H1 (cell line): Measurements from ENCODE around the gene THAP4.

Experiments
- BRCA1 ChIP-seq: IDR thresholded peaks from 2 replicates; pipeline ENCODE4 v1.6.1; 2012; ENCODE audit warnings: low read depth, low read length, improper control_type of control experiment
- CTCF ChIP-seq, 3 experiments: IDR thresholded peaks; 1 replicate in 2 of 3; 2 replicates in 1 of 3; pipeline versions ENCODE4 v1.5.1 to v1.6.1; 2011; ENCODE audit warnings: low read length in 3 of 3, mild to moderate bottlenecking in 3 of 3, inconsistent platforms in 2 of 3, low read depth in 1 of 3, moderate library complexity in 1 of 3; ENCODE audit not compliant: insufficient read depth in 1 of 3; ENCODE audit errors: control extremely low read depth in 1 of 3
- EZH2 ChIP-seq: fragments of 200-600 bp; sonication (generic); IDR thresholded peaks from 2 replicates; pipeline ENCODE4 v1.7.1; 2012; ENCODE audit warnings: low read depth, mild to moderate bottlenecking, moderate library complexity, low read length, inconsistent platforms; ENCODE audit not compliant: severe bottlenecking
- HDAC6 ChIP-seq: IDR thresholded peaks from one replicate; pipeline ENCODE4 v1.7.1; 2012; ENCODE audit warnings: low read depth, mild to moderate bottlenecking, inconsistent platforms, low read length, moderate library complexity
- JUND ChIP-seq: IDR thresholded peaks from 2 replicates; pipeline ENCODE4 v1.6.1; 2011; ENCODE audit warnings: mild to moderate bottlenecking, improper control_type of control experiment, low read length
- POLR2A ChIP-seq, 2 experiments: IDR thresholded peaks; 1 replicate in 1 of 2; 2 replicates in 1 of 2; pipeline ENCODE4 v1.6.1; 2011; ENCODE audit warnings: low read depth in 2 of 2, low read length in 2 of 2, mild to moderate bottlenecking in 2 of 2; ENCODE audit errors: control extremely low read depth in 1 of 2
- POLR2AphosphoS5 ChIP-seq: IDR thresholded peaks from 2 replicates; pipeline ENCODE4 v1.6.1; 2011; ENCODE audit warnings: low read depth, low read length
- TAF1 ChIP-seq: IDR thresholded peaks from 2 replicates; pipeline ENCODE4 v1.6.1; 2011; ENCODE audit warnings: mild to moderate bottlenecking, low read depth, low read length
- USF2 ChIP-seq: IDR thresholded peaks from 2 replicates; pipeline ENCODE4 v1.6.1; 2011; ENCODE audit warnings: low read length, improper control_type of control experiment
- YY1 ChIP-seq: IDR thresholded peaks from 2 replicates; pipeline ENCODE4 v1.6.1; 2011; ENCODE audit warnings: low read depth, mild to moderate bottlenecking, low read length

- TF ChIP-seq CTCF (IDR thresholded peaks at IDR 0.05; ENCODE audit: control extremely low read depth in 1 of 3, insufficient read depth in 1 of 3, low read depth in 1 of 3, low read length in 3 of 3) = no peak
- TF ChIP-seq JUND = no peak
- peak in 1 of 2 experiments; percentile 49; a peak in 1 of 3 replicates for TF ChIP-seq POLR2A (IDR thresholded peaks at IDR 0.05; ENCODE audit: control extremely low read depth in 1 of 2, low read depth in 2 of 2, low read length in 2 of 2)
- no peak for TF ChIP-seq USF2
- TF ChIP-seq BRCA1 = no peak
- TF ChIP-seq EZH2 = no peak
- TF ChIP-seq HDAC6 = no peak
- TF ChIP-seq POLR2AphosphoS5 = no peak
- TF ChIP-seq TAF1 = 0 out of 2 replicates have a peak, but pooled peaks have one; percentile 17
- no peak for TF ChIP-seq YY1
Measured at GRCh38 chr2:241558532-241559322, 78.2 kb downstream of the THAP4 start, which contains the start of gene BOK.
